GM10266 (cell line): ENCODE measurements around the gene SMYD3.

Experiments used
- DNase-seq: peaks from one replicate; pipeline ENCODE4 v3.0.0; 2012; ENCODE audit errors: extremely low spot score
- TF ChIP-seq, protein P1 (sequence below): IDR thresholded peaks from 2 replicates; pipeline ENCODE4 v1.5.1; 2012; ENCODE audit warnings: mild to moderate bottlenecking, low read depth; ENCODE audit not compliant: control insufficient read depth, insufficient read depth; ENCODE audit errors: missing control alignments

SMYD3 gene

DNA sequence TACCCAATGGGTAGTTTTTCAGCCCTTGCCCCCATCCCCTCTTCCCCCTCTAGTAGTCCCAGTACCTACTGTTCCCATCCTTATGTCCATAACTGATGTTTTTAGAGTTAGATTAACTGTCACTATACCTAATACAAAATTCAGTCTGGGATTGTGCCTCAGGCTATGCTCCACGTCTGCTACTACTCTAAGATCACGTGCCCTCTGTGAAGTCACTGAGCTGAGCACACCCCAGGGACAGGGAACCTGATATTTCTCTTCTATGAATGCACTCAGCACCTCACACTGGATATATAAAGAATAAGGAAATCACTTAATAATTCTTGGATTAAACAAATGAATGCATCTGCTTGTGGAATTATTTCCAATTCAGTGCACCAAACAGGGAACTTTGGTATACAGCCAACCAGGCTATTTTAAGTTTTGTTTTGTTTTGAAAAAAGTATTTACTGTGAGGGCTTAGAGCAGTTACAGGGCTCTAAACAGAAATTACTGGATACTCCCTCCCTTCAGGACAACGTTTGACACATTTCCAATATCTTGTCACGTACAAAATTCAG, 307.9 kb downstream of the SMYD3 start:
- no peak for DNase-seq
- TF ChIP-seq, protein P1, sequence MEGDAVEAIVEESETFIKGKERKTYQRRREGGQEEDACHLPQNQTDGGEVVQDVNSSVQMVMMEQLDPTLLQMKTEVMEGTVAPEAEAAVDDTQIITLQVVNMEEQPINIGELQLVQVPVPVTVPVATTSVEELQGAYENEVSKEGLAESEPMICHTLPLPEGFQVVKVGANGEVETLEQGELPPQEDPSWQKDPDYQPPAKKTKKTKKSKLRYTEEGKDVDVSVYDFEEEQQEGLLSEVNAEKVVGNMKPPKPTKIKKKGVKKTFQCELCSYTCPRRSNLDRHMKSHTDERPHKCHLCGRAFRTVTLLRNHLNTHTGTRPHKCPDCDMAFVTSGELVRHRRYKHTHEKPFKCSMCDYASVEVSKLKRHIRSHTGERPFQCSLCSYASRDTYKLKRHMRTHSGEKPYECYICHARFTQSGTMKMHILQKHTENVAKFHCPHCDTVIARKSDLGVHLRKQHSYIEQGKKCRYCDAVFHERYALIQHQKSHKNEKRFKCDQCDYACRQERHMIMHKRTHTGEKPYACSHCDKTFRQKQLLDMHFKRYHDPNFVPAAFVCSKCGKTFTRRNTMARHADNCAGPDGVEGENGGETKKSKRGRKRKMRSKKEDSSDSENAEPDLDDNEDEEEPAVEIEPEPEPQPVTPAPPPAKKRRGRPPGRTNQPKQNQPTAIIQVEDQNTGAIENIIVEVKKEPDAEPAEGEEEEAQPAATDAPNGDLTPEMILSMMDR: no peak

DNA sequence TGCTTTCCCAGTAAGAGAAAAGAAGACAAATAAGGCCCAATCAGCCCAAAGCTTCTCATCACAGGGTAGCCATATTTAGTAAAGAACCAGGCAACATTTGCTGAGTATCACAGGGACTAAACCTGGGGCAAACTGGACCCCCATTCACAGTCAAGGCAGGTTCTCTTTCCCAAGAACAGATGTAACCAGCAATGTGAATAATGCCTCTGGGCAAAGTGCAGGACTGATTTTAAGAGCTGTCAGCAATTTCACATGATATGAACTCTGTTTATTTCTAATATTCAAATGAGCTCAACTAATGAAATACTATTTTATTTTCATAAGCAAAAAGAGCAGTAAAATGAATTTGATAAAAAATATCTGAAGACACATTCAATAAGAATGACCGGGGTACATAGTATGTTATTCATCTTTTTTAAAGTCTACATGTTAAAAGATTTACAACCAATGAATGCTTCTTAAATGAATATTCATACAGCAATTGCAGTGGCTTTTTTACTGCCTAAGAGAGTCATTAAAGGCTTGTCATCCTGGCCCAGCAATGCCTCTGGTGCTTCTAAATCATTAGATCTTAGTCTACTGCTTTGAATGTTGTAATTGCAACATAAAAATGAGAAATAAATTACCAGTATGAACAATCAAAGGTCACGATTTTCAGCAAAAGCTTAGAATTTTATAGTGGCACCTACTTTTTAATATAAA, 308.8 kb downstream of the SMYD3 start:
- no peak for DNase-seq
- TF ChIP-seq, protein P1: no peak

DNA sequence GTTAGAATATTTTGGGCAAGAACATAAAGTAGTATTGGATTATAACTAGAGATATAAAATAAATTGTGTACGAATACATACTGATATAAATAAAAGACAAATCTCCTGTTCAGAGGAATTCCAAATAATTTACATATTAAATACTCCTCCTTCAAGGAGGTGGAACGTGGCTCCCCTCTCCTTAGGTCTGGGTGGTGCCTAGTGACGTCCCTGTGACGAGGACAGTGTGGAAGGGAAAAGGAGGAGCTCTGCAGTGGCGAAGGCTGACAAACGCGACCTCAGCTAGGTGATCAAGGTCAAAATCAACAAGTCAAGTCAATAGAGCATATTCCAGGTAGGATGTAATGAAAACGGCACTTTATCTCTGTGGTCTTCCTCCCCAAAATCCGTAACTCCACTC, 310.0 kb downstream of the SMYD3 start:
- no peak for DNase-seq
- TF ChIP-seq, protein P1: no peak

DNA sequence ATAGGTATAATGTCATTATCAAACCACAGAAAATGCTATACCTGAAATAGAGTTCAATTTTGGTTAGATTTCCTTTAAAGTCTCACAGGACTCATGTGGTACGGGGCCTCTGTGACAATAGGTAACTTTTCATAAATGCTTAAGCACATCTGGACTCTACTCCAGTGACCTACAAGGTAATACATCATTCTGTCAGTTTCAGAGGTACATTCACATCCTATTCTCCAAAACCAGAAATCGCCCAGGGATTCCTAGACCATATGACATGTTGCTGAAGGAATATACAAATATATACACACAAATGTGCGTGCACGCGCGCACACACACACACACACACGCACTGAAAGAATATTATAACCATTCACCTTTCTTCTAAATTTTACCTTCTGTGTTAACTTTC, 311.8 kb downstream of the SMYD3 start:
- DNase-seq: no peak
- TF ChIP-seq, protein P1: no peak

DNA sequence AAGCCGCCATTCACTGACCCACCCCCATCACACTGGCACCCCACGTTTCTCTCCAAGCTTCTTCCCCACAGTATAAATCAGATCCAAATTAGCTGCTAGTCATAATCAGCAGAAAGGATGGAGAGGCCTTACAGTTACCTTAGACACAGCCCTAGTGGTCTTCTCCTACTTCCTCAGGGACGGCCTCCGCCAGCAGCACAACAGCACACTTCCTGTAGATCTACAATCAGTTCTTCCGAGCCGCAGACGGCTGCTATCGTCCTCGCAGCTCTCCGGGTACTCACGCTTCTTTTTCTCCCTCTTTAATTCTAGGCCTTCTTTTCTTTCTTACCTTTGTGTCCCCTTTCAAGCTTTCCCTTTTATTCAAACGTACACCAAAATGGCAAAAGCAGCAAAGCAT, 313.5 kb downstream of the SMYD3 start:
- DNase-seq: no peak
- TF ChIP-seq, protein P1: no peak

DNA sequence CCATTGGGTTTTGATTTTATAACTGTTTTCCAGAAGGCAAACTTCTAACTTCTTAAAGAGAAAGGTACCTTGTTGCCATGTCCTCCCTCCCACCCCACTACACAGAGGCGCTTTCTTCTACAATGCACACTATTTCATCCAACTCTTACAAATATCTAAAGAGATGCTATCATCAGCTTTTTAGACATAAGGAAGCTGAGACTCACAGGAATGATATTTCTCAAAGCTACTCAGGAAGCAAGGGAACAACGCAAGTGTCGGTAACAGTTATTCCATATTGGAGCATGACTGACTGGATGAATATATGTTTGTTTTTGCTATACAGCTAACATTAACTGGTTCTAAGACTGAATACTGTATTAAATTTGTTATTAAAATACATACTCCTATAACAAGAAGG, 318.0 kb downstream of the SMYD3 start:
- DNase-seq: no peak
- TF ChIP-seq, protein P1: no peak

DNA sequence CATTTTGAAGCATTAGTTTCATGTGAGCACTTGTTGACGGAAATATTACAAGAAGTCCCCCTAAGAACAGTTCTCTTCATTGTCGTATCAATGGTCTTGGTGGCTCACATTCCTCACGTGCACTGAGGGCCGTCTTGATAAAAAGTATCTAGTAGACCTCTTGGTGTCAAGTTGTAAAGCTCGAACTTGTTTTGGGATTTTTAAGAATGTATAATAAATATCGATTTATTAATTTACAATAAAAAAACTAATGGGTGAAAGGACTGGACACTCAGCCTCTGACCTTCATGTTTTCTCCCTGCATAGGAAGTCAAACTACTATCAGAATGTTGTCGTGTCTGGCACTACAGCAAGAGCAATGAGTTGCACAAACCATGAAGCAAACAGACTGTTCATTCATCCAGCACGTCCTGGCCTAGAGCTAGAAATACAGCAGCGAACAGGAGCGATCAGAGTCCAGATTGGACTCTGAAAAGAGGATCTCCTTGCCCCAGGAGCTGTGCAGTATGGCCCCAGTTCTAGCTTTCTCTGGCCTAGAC, 319.2 kb downstream of the SMYD3 start:
- DNase-seq: no peak
- TF ChIP-seq, protein P1: no peak
